Activated gamma-delta T cell treated with anti-CD3 and anti-CD28 coated beads, Interleukin-2, amount 50 U/mL, for 16 hours (primary cell): Measurements from ENCODE around the gene THNSL1.
"Not testable (repeated sequence)": the region's sequence is repeated elsewhere in the genome, so short reads cannot be mapped to it uniquely, and the experiment has no call there.

Experiments used
- DNase-seq: peaks from one replicate; pipeline ENCODE4 v3.0.0-alpha.2; 2020; ENCODE audit warnings: low read depth

THNSL1 gene

GRCh38 chr10:25016376-25017153, at the start of gene THNSL1:
THNSL1 (plus strand) TSS chr10:25016612; CDS start chr10:25023224, 6,612 bp downstream.
- DNase-seq, result peak; percentile 97

GRCh38 chr10:24966962-24967481, 49.4 kb upstream of the THNSL1 start:
- no peak for DNase-seq

GRCh38 chr10:24968349-24968748, 48.1 kb upstream of the THNSL1 start:
- DNase-seq, result no peak

GRCh38 chr10:24968951-24969350, 47.5 kb upstream of the THNSL1 start:
- not testable (repeated sequence) for DNase-seq

GRCh38 chr10:24969841-24970281, 46.6 kb upstream of the THNSL1 start:
- no peak for DNase-seq

GRCh38 chr10:24971374-24971773, 45.0 kb upstream of the THNSL1 start:
- no peak for DNase-seq

- no peak for DNase-seq
Observed at GRCh38 chr10:24973163-24973562, 43.2 kb upstream of the THNSL1 start.

- no peak for DNase-seq
Observed at GRCh38 chr10:24974976-24975375, 41.4 kb upstream of the THNSL1 start.

- DNase-seq, result no peak
Observed at GRCh38 chr10:24979685-24980084, 36.7 kb upstream of the THNSL1 start.

- DNase-seq, result no peak
Observed at GRCh38 chr10:24981161-24981710, 35.2 kb upstream of the THNSL1 start.

GRCh38 chr10:24982319-24983112, 33.9 kb upstream of the THNSL1 start:
- DNase-seq, result no peak

- no peak for DNase-seq
Observed at GRCh38 chr10:24983130-24983529, 33.3 kb upstream of the THNSL1 start.

- no peak for DNase-seq
Observed at GRCh38 chr10:24983946-24984345, 32.5 kb upstream of the THNSL1 start.

- DNase-seq, result no peak
Observed at GRCh38 chr10:24984906-24985305, 31.5 kb upstream of the THNSL1 start.

GRCh38 chr10:24988831-24989640, 27.4 kb upstream of the THNSL1 start:
- no peak for DNase-seq

GRCh38 chr10:24989867-24990266, 26.5 kb upstream of the THNSL1 start:
- DNase-seq, result no peak

GRCh38 chr10:24991298-24991697, 25.1 kb upstream of the THNSL1 start:
- no peak for DNase-seq

GRCh38 chr10:24992512-24993133, 23.8 kb upstream of the THNSL1 start:
- DNase-seq, result no peak

- no peak for DNase-seq
Observed at GRCh38 chr10:24993237-24993958, 23.0 kb upstream of the THNSL1 start.

- no peak for DNase-seq
Observed at GRCh38 chr10:24995072-24995471, 21.3 kb upstream of the THNSL1 start.

GRCh38 chr10:24998044-24998443, 18.4 kb upstream of the THNSL1 start:
- DNase-seq, result no peak
